Right lobe of liver (tissue), 6 donors: Measurements from ENCODE around the gene EMP3. TPM values are rescaled to one million over a fixed set of nuclear protein-coding genes. Genes with fewer than 3 reads are reported as not detected.
"Not testable (repeated sequence)": the region's sequence is repeated elsewhere in the genome, so short reads cannot be mapped to it uniquely, and the experiment has no call there.

Source experiments
- ATAC-seq, 4 donors: fragments of 200-7000 bp; cut with Tn5 transposase; one replicate each; pipeline ENCODE4 v1.9.1; 2020; ENCODE audit warnings: mild to moderate bottlenecking in 4 of 4, moderate library complexity in 4 of 4
- DNase-seq, 3 donors: peaks; one replicate each; pipeline ENCODE4 v3.0.0-alpha.2; 2020
- H3K27ac ChIP-seq, 3 donors: fragments of 200-600 bp; one replicate each; pipeline ENCODE4 v1.8.0; 2022
- H3K27me3 ChIP-seq, 2 donors: fragments of 200-600 bp; one replicate each; pipeline ENCODE4 v1.8.0; 2022
- H3K36me3 ChIP-seq, 4 donors: fragments of 200-600 bp; sonication (generic) in 1 of 4; one replicate each; pipeline versions ENCODE4 v1.5.1 to v1.8.0; 2017 to 2022; ENCODE audit warnings: control low read depth in 1 of 4
- H3K4me1 ChIP-seq, 4 donors: fragments of 200-600 bp; sonication (generic) in 1 of 4; one replicate each; pipeline versions ENCODE4 v1.5.1 to v1.8.0; 2017 to 2022; ENCODE audit warnings: control low read depth in 1 of 4
- H3K4me3 ChIP-seq, 3 donors: fragments of 200-600 bp; one replicate each; pipeline ENCODE4 v1.8.0; 2022
- H3K9me3 ChIP-seq, 4 donors: fragments of 200-600 bp; sonication (generic) in 1 of 4; one replicate each; pipeline versions ENCODE4 v1.5.1 to v1.8.0; 2017 to 2022; ENCODE audit warnings: control low read depth in 1 of 4
- POLR2A ChIP-seq: fragments of 450-650 bp; IDR thresholded peaks from one replicate; pipeline ENCODE4 v1.6.1; 2017; ENCODE audit warnings: antibody characterized with exemption, mild to moderate bottlenecking
- WGBS: methylation state at CpG from one replicate; pipeline ENCODE4 v1.1.6; 2018; ENCODE audit warnings: low coverage, low lambda C conversion rate; ENCODE audit not compliant: insufficient coverage; ENCODE audit errors: missing lambda C conversion rate; 5-methylcytosine and 5-hydroxymethylcytosine counted together
- intact Hi-C, 2 donors: fragments of 100-400 bp; cut with DNase I; formaldehyde crosslinking; loops; one replicate each; pipeline versions ENCODE4 v1.11.2 to v1.14.1; 2022
- total RNA-seq, 6 experiments: library from RNA; depleted of rRNA in 2 of 6; stranded (reverse); fragments of >200 nt in 2 of 6; fragmentation: NEBNext Ultra II Directional in 3 of 6; extraction: Animal tissue kit (Norgen Biotek cat#: 25700) in 3 of 6; gene quantifications; one replicate each; pipeline versions ENCODE4 v1.1.0 to v1.2.4, GENCODE V29; 2016 to 2023
- TF ChIP-seq, protein P1 (sequence below), 4 donors: fragments of 200-600 bp in 3 of 4; fragments of 450-650 bp in 1 of 4; IDR thresholded peaks; one replicate each; pipeline versions ENCODE4 v1.5.1 to v1.8.0; 2016 to 2022; ENCODE audit warnings: antibody characterized with exemption in 4 of 4, mild to moderate bottlenecking in 2 of 4
- donor health status: DM: no; HTN: yes; CAD: no.
- donor health status: DM: no; HTN: no; CAD: no.
- donor health status: DM: no; HTN: no; CAD: no.
- donor health status: DM: no; HTN: yes; CAD: no.
- donor health status: DM: no; HTN: yes; CAD: no.

Gene EMP3
- total RNA-seq, 6 experiments from 2014 or later: 2.8 to 14.2 (median 5.6) TPM

DNA sequence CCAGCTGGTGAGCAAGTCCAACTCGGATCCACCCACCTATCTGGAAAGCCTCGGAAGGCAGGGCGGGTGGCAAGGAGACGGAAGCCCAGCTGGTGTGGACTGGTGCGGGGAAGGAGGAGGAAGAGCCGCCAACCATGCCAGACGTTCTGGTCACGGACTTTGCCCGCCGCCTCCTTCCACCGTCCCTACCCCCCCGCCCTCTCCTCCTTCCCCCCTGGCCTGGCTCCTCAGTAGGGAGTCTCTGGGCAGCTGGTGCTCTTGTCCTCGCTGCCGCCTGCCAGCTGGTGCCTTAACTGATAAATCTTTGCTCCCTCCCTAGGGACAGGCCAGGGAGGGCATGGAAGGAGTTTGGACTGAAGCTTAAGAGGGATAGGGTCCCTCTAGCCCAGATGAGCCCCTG is 43.6 kb downstream of the EMP3 start:
- no peaks in the 10 kb centered on the region for H3K9me3 ChIP-seq

DNA sequence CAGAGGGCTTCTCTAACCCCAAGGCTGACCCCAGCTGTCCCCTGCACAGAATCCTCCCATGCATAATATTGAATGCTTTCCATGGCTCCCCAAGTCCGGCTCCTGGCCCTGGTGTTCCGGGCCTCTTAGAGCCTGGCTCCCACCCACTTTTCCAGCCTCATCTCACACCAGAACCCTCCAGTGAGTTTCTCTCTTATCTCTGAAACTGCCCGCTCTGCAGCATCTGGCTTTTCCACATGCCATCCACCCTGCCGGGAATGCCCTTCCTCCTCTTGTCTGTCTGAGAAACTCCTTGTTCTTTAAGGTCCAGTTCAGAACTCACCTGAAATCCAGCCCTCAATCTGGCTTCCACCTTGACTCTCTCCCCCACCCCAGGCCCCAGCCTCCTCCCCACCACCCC is 45.6 kb downstream of the EMP3 start:
- 82% methylated on average over 4 of the region's 4 CpGs for WGBS
- no peak for ATAC-seq
- Histone ChIP-seq H3K27me3 (no peaks in the 10 kb centered on the region), H3K4me1 (no peaks in the 10 kb centered on the region), H3K36me3 (no peaks in the 10 kb centered on the region), H3K27ac (no peak overlapping the region), H3K4me3 (no peak overlapping the region), H3K9me3 (no peaks in the 10 kb centered on the region)
- TF ChIP-seq, protein P1, sequence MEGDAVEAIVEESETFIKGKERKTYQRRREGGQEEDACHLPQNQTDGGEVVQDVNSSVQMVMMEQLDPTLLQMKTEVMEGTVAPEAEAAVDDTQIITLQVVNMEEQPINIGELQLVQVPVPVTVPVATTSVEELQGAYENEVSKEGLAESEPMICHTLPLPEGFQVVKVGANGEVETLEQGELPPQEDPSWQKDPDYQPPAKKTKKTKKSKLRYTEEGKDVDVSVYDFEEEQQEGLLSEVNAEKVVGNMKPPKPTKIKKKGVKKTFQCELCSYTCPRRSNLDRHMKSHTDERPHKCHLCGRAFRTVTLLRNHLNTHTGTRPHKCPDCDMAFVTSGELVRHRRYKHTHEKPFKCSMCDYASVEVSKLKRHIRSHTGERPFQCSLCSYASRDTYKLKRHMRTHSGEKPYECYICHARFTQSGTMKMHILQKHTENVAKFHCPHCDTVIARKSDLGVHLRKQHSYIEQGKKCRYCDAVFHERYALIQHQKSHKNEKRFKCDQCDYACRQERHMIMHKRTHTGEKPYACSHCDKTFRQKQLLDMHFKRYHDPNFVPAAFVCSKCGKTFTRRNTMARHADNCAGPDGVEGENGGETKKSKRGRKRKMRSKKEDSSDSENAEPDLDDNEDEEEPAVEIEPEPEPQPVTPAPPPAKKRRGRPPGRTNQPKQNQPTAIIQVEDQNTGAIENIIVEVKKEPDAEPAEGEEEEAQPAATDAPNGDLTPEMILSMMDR (IDR thresholded peaks at IDR 0.05): no peak
- no peak for TF ChIP-seq POLR2A
- no peak for DNase-seq
- intact Hi-C loops: no loop called here

More for the DNA sequence above, 43.6 kb downstream of the EMP3 start:
- peaks cover 0 to 3% (median 0%) of the 10 kb centered on the region in 4 donors for H3K4me1 ChIP-seq
- TF ChIP-seq, protein P1 (IDR thresholded peaks at IDR 0.05): no peak
- TF ChIP-seq POLR2A: no peak
- no peak overlapping the region for H3K4me3 ChIP-seq
- no peaks in the 10 kb centered on the region for H3K36me3 ChIP-seq
- no peak overlapping the region for H3K27ac ChIP-seq
- no peak for ATAC-seq
- no peak for DNase-seq
- H3K27me3 ChIP-seq: no peaks in the 10 kb centered on the region
- intact Hi-C loops: no loop called here
- 76% methylated on average over 3 of the region's 14 CpGs for WGBS

DNA sequence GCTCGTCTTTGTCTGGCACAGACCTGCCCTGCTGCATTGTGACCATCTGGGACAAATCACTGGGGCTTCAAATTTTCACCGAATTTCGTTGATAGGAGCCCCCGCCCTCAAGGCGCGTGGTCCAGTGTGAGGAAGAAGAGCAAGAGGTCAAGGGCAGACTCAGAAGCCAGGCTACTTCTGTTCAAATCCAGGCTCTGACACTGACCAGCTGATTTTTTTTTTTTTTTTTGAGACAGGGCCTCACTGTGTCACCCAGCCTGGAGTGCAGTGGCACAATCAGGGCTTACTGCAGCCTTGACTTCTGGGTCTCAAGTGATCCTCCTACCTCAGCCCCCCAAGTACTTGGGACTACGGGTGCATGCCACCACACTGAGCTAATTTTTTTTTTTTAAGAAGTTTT is 46.0 kb downstream of the EMP3 start:
- no peak for TF ChIP-seq POLR2A
- TF ChIP-seq, protein P1 (IDR thresholded peaks at IDR 0.05): no peak
- WGBS: 66% methylated on average over 6 of the region's 7 CpGs
- DNase-seq: no peak
- Histone ChIP-seq H3K27ac (no peak overlapping the region), H3K9me3 (no peaks in the 10 kb centered on the region), H3K27me3 (no peaks in the 10 kb centered on the region), H3K4me1 (no peaks in the 10 kb centered on the region), H3K36me3 (no peaks in the 10 kb centered on the region), H3K4me3 (no peak overlapping the region)
- ATAC-seq: no peak
- intact Hi-C loops: no loop called here

DNA sequence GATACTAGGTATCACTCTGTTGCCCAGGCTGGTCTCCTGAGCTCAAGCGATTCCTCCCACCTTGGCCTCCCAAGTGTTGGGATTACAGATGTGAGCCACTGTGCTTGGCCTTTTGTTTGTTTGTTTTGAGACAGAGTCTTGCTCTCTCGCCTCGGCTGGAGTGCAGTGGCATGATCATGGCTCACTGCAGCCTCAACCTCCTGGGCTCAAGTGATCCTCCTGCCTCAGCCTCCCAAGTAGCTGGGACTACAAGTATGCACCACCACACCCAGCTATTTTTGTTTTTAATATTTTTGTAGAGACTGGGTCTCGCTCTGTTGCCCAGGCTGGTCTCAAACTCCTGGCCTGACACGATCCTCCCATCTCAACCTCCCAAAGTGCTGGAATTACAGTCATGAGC is 46.4 kb downstream of the EMP3 start:
- H3K27ac ChIP-seq, DNase-seq: not testable (repeated sequence)
- 100% methylated on average over 2 of the region's 5 CpGs for WGBS

DNA sequence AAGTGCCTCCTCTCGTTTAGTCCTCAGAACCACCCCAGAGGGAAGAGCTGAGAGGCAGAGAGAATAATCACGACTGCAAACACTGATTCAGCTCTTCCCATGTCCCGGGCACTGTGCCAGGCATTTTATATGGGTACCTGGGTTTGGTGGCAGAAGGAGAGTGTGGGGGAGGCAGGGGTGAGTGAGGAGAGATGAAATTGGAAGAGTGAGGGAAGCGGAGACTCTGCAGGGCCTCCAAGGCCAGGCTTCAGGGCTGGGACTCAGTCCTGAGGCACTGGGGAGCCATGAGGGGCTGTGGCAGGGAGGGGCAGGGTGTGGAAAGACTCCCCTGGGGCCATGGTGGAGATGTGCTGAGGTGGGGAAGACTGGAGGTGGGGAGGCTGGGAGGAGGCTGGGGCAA is 47.6 kb downstream of the EMP3 start:
- peak in 1 of 4 donors; percentile 11 for ATAC-seq
- DNase-seq: no peak
- Histone ChIP-seq H3K4me3 (no peak overlapping the region), H3K27me3 (no peaks in the 10 kb centered on the region), H3K4me1 (no peaks in the 10 kb centered on the region), H3K9me3 (no peaks in the 10 kb centered on the region), H3K27ac (no peak overlapping the region), H3K36me3 (no peaks in the 10 kb centered on the region)
- intact Hi-C loops: no loop called here
- 55% methylated on average over 4 of the region's 4 CpGs for WGBS
- TF ChIP-seq, protein P1 (IDR thresholded peaks at IDR 0.05): no peak
- no peak for TF ChIP-seq POLR2A

More for the DNA sequence above, 46.4 kb downstream of the EMP3 start:
- H3K4me1 ChIP-seq, H3K36me3 ChIP-seq, H3K4me3 ChIP-seq, H3K27me3 ChIP-seq, H3K9me3 ChIP-seq, ATAC-seq, intact Hi-C loops: not testable (repeated sequence)
